Subcutaneous adipose tissue (tissue), 4 donors: Measurements from ENCODE around the gene CACNA1F. TPM values are rescaled to one million over a fixed set of nuclear protein-coding genes. Genes with fewer than 3 reads are reported as not detected.

Source experiments
- total RNA-seq, 4 donors: library from RNA; depleted of rRNA; stranded (reverse); fragments of >200 nt; gene quantifications; one replicate each; pipeline ENCODE4 v1.1.0, GENCODE V29; 2016
- TF ChIP-seq, protein P1 (sequence below): fragments of 450-650 bp; IDR thresholded peaks from one replicate; pipeline ENCODE4 v1.5.1; 2016; ENCODE audit warnings: low read depth, mild to moderate bottlenecking, control low read depth, antibody characterized with exemption, moderate library complexity

CACNA1F gene
- total RNA-seq, 4 donors from 2014 or later, result under 0.01 to 0.66 (median 0.25) TPM

DNA sequence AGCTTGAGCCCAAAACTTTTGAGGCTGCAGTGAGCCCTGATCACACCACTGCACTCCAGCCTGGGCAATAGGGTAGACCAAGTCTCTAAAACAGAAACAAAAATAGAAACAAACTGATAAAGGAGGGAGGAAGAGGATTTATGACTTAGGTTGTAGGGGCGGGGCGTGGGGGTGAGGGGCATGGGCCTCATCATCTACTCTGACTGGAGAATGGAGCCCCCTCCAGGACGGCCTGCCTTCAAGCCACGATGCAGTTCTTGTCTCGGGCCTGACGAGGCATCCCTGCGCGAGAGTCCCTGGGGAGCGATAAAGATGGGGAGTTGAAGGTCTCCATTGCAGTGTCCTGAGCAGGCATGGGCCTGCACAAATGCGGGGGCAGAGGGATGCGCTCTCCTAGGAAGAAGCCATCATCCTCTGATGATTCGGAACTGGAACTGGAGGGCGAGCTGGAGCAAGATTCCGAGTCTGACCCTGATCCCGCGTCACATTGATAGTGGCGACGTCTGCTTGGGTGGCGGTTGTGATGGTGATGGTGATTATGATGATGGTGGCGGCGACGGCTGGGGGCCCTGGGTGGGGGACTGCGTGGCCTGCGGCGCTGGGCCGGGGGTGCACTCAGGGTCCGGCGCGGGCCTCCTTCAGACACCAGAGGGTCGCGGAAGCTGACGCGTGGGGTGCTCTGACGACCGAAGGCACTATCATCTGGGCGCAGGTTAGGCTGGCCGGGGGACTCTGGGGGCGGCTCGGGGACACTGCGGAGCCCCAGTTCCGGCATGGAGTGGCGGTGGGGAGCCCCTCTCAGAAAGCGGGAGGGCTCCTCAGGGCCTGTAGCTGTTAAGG, 57.5 kb downstream of the CACNA1F start:
- TF ChIP-seq, protein P1, sequence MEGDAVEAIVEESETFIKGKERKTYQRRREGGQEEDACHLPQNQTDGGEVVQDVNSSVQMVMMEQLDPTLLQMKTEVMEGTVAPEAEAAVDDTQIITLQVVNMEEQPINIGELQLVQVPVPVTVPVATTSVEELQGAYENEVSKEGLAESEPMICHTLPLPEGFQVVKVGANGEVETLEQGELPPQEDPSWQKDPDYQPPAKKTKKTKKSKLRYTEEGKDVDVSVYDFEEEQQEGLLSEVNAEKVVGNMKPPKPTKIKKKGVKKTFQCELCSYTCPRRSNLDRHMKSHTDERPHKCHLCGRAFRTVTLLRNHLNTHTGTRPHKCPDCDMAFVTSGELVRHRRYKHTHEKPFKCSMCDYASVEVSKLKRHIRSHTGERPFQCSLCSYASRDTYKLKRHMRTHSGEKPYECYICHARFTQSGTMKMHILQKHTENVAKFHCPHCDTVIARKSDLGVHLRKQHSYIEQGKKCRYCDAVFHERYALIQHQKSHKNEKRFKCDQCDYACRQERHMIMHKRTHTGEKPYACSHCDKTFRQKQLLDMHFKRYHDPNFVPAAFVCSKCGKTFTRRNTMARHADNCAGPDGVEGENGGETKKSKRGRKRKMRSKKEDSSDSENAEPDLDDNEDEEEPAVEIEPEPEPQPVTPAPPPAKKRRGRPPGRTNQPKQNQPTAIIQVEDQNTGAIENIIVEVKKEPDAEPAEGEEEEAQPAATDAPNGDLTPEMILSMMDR, result no peak

GRCh38 chrX:49174723-49175122, 58.4 kb downstream of the CACNA1F start:
- TF ChIP-seq, protein P1, result no peak

DNA sequence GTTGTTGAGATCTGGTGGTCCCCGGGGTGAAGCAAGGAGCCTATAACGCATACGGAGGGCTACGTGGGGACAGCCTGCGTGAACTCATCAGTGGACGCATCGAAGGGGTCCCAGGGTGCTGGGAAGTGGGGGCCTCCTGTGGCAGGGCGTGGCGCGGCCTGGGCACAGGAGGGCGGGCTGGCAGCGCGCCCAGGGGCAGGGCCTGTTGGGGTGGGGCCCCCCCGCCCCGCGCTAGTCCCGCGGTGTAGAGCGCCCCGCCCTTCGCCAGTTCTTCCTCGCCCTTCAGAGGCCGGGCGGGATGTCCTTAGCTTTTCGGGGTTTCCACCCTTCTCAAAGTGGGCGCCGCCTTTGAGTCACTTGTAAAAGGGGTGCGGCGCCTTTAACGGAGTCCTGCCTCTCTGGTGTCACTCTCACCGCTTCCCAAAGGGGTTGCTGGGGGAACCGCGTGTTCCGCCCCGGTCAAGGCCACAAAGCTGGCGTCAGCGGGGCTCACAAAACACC, 60.8 kb downstream of the CACNA1F start:
- TF ChIP-seq, protein P1, result no peak

- TF ChIP-seq, protein P1, result no peak
Observed at GRCh38 chrX:49171752-49172279, 61.3 kb downstream of the CACNA1F start, which contains the start of gene PLP2. TSS of gene PLP2 (plus strand) at chrX:49171898. CDS start at chrX:49172001, 103 bp downstream.

DNA sequence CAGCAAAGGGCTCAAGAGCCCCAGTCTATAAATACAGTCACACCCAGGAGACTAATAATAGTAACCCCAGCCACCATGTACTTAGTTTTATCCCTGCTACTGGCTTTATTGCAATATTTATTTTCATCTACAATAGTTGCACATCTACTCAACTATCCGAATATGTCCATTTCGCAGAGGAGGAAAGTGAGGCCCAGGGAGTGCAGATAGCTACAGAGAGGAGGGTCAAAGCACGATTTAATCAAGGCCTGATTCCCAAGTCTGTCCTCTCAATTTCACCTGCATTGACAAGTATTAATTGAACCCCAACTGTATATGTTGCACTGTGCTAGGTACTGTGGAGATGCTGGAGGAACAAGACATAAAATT, 65.4 kb downstream of the CACNA1F start:
- TF ChIP-seq, protein P1, result no peak

DNA sequence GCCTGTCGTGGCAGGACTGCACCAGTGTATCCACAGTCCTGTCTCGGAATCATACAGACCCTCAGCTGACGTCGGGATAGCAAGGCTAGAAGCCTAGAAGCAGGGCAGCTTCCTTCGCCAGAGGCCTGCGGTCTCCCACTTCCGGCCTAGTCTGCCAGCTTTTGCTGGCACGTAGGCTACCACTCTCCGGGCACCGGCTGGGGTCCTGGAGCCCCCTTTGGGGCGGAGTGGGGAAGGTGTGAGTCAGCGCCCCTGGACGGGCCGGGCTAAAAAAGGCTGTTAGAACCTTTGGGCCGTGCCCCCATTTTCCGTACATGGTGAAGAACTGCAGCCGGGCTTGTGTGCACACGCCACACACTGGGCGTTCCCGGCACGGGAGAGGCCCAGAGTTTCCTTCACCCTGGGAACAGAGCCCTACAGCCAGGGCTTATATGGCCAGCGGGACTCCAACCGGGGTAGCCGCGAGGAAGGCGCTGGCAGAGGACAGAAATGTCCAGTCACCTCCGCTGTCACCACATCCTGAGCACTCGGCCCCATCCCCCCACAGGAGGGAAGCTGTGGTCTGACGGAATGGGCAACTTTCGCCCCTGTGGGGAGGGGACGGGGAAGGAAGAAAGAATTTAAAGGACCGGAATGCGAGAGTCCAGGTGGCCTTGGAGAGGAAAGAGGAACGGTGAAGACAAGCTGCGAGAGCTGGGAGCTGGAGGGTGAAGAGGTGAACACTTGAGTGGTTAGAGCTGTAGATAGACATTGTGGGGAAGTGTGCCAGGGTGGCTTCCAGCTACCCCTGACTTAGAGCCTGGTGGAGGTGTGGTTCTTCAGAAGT, 66.0 kb downstream of the CACNA1F start:
- TF ChIP-seq, protein P1, result no peak
